Measurements from ENCODE around the gene BCCIP. TPM values are rescaled to one million over a fixed set of nuclear protein-coding genes. Genes with fewer than 3 reads are reported as not detected.

BCCIP gene
- total RNA-seq, 1 experiment from 2014 or later = 102 TPM

DNA sequence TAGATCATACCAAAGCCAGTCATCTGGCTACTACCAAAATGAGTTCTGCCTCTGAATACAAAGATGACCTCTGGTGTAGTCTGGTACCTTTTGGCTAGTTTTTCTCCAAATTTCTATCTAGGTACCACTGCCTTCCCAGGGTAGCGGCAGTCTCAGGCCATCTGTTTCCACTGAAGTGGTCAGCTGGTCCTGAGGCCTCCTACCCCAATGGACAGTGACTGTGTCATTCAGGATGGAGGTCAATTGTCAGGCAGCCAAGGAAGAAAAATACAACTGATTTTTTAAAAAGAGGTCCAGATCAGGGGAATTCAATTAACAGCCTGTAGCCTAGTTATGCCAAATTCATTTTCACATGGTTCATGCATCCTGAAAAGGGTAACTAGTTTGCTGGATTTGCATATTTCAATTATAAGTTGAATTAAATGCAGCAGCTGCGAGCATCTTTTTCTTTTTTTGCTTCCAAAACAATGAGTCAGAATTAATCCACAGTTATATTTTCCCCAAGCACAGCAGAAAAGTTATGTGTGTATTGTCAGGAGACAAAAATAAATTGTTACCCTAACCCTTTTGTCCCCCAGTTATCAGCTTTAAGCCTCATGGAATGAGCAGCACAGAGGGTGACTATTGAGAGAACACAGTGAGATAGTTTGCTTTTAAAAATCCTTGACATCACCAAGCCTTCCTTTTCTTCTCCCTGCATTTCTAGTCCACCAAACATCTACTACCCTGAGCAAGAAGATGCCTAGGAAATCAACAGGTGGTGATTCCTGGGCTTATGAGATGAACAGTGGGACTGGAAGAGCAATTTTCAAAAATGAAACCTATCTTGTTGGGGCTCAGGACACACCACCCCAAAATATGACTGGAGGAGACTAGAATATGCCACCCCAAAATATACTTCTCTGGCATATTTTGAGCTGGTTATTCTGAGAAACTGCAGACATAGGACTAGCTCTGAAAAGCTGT lies 27.7 kb downstream of the BCCIP start:
- no peak overlapping the region for H3K27ac Mint-ChIP-seq
- 0 out of 2 replicates have a peak, but pooled peaks cover 3% of the 10 kb centered on the region for H3K9me3 Mint-ChIP-seq
- no peak overlapping the region for H3K4me3 Mint-ChIP-seq
- POLR2A ChIA-PET = interaction anchor here (0.6 kb wide), 1 partner anchor 59 kb away, joined by 4 read pairs; no protein-coding TSS in a partner anchor
- H3K27me3 Mint-ChIP-seq (ENCODE audit: low read depth) = no peaks in the 10 kb centered on the region
- DNase-seq (ENCODE audit: low spot score) (no peak), ATAC-seq (no peak)
- TF ChIP-seq JAZF1 (CRISPR knock-in tag; IDR thresholded peaks at IDR 0.05) = no peak
- TF ChIP-seq, protein P1, sequence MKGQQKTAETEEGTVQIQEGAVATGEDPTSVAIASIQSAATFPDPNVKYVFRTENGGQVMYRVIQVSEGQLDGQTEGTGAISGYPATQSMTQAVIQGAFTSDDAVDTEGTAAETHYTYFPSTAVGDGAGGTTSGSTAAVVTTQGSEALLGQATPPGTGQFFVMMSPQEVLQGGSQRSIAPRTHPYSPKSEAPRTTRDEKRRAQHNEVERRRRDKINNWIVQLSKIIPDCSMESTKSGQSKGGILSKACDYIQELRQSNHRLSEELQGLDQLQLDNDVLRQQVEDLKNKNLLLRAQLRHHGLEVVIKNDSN (CRISPR knock-in tag; IDR thresholded peaks at IDR 0.05) = no peak
- TF ChIP-seq, protein P2, sequence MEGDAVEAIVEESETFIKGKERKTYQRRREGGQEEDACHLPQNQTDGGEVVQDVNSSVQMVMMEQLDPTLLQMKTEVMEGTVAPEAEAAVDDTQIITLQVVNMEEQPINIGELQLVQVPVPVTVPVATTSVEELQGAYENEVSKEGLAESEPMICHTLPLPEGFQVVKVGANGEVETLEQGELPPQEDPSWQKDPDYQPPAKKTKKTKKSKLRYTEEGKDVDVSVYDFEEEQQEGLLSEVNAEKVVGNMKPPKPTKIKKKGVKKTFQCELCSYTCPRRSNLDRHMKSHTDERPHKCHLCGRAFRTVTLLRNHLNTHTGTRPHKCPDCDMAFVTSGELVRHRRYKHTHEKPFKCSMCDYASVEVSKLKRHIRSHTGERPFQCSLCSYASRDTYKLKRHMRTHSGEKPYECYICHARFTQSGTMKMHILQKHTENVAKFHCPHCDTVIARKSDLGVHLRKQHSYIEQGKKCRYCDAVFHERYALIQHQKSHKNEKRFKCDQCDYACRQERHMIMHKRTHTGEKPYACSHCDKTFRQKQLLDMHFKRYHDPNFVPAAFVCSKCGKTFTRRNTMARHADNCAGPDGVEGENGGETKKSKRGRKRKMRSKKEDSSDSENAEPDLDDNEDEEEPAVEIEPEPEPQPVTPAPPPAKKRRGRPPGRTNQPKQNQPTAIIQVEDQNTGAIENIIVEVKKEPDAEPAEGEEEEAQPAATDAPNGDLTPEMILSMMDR (IDR thresholded peaks at IDR 0.05) = no peak
- H3K36me3 Mint-ChIP-seq = peaks cover 44% of the 10 kb centered on the region
- CTCF ChIA-PET = interaction anchor here (0.7 kb wide), 1 partner anchor 8 kb away, joined by 5 read pairs; no protein-coding TSS in a partner anchor
- H3K4me1 Mint-ChIP-seq = 0 out of 2 replicates have a peak, but pooled peaks cover 2% of the 10 kb centered on the region

DNA sequence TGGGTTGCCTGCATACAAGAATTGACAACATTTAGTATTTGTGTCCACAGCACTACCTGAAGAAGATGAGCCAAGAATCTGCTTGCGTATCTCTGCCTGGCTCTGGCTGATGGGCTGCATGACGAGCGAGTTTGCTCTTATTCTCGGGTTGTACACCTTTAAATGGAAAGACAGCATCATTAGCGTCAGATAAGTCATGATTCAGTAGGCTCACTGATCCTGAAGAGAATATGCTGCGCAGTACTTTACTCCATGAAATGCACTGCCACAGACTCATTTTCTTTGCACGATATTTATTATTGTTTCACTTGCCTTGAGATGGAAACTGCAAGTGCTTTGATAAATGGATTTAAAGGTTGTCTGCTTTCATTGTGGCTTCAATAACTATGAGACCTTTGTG lies 29.1 kb downstream of the BCCIP start:
- no peak for DNase-seq (ENCODE audit: low spot score)
- ChIA-PET CTCF (no interaction called here), POLR2A (interaction anchor here (0.6 kb wide), 1 partner anchor 70 kb away, joined by 3 read pairs; no protein-coding TSS in a partner anchor)
- no peaks in the 10 kb centered on the region for H3K27me3 Mint-ChIP-seq (ENCODE audit: low read depth)
- no peaks in the 10 kb centered on the region for H3K9me3 Mint-ChIP-seq
- peaks cover 35% of the 10 kb centered on the region for H3K36me3 Mint-ChIP-seq
- no peak overlapping the region for H3K27ac Mint-ChIP-seq
- H3K4me1 Mint-ChIP-seq = 0 out of 2 replicates have a peak, but pooled peaks cover 4% of the 10 kb centered on the region
- ATAC-seq = no peak
- no peak overlapping the region for H3K4me3 Mint-ChIP-seq
- TF ChIP-seq JAZF1 (CRISPR knock-in tag; IDR thresholded peaks at IDR 0.05) = no peak
- TF ChIP-seq, protein P3, sequence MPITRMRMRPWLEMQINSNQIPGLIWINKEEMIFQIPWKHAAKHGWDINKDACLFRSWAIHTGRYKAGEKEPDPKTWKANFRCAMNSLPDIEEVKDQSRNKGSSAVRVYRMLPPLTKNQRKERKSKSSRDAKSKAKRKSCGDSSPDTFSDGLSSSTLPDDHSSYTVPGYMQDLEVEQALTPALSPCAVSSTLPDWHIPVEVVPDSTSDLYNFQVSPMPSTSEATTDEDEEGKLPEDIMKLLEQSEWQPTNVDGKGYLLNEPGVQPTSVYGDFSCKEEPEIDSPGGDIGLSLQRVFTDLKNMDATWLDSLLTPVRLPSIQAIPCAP (CRISPR knock-in tag; IDR thresholded peaks at IDR 0.05) = no peak
- TF ChIP-seq, protein P4, sequence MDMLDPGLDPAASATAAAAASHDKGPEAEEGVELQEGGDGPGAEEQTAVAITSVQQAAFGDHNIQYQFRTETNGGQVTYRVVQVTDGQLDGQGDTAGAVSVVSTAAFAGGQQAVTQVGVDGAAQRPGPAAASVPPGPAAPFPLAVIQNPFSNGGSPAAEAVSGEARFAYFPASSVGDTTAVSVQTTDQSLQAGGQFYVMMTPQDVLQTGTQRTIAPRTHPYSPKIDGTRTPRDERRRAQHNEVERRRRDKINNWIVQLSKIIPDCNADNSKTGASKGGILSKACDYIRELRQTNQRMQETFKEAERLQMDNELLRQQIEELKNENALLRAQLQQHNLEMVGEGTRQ (CRISPR knock-in tag; IDR thresholded peaks at IDR 0.05) = no peak
- TF ChIP-seq, protein P5, sequence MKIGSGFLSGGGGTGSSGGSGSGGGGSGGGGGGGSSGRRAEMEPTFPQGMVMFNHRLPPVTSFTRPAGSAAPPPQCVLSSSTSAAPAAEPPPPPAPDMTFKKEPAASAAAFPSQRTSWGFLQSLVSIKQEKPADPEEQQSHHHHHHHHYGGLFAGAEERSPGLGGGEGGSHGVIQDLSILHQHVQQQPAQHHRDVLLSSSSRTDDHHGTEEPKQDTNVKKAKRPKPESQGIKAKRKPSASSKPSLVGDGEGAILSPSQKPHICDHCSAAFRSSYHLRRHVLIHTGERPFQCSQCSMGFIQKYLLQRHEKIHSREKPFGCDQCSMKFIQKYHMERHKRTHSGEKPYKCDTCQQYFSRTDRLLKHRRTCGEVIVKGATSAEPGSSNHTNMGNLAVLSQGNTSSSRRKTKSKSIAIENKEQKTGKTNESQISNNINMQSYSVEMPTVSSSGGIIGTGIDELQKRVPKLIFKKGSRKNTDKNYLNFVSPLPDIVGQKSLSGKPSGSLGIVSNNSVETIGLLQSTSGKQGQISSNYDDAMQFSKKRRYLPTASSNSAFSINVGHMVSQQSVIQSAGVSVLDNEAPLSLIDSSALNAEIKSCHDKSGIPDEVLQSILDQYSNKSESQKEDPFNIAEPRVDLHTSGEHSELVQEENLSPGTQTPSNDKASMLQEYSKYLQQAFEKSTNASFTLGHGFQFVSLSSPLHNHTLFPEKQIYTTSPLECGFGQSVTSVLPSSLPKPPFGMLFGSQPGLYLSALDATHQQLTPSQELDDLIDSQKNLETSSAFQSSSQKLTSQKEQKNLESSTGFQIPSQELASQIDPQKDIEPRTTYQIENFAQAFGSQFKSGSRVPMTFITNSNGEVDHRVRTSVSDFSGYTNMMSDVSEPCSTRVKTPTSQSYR (CRISPR knock-in tag; IDR thresholded peaks at IDR 0.05) = no peak
- TF ChIP-seq NR3C1 (CRISPR knock-in tag; conservative IDR thresholded peaks at IDR 0.05; ENCODE audit: low read depth) = no peak
- TF ChIP-seq RELA (CRISPR knock-in tag; IDR thresholded peaks at IDR 0.05; ENCODE audit: borderline replicate concordance) = no peak
- TF ChIP-seq, protein P1 (CRISPR knock-in tag; IDR thresholded peaks at IDR 0.05) = no peak
- TF ChIP-seq, protein P6, sequence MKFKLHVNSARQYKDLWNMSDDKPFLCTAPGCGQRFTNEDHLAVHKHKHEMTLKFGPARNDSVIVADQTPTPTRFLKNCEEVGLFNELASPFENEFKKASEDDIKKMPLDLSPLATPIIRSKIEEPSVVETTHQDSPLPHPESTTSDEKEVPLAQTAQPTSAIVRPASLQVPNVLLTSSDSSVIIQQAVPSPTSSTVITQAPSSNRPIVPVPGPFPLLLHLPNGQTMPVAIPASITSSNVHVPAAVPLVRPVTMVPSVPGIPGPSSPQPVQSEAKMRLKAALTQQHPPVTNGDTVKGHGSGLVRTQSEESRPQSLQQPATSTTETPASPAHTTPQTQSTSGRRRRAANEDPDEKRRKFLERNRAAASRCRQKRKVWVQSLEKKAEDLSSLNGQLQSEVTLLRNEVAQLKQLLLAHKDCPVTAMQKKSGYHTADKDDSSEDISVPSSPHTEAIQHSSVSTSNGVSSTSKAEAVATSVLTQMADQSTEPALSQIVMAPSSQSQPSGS (CRISPR knock-in tag; IDR thresholded peaks at IDR 0.05; ENCODE audit: borderline replicate concordance, low read depth) = no peak
- no peak for TF ChIP-seq FOXP1 (CRISPR knock-in tag; IDR thresholded peaks at IDR 0.05; ENCODE audit: borderline replicate concordance)
- no peak for TF ChIP-seq SMAD3 (CRISPR knock-in tag; IDR thresholded peaks at IDR 0.05; ENCODE audit: borderline replicate concordance)
- no peak for TF ChIP-seq JUN (CRISPR knock-in tag; IDR thresholded peaks at IDR 0.05)
- TF ChIP-seq SMAD4 (CRISPR knock-in tag; IDR thresholded peaks at IDR 0.05) = no peak
- TF ChIP-seq, protein P2 (IDR thresholded peaks at IDR 0.05) = no peak
- TF ChIP-seq, protein P7, sequence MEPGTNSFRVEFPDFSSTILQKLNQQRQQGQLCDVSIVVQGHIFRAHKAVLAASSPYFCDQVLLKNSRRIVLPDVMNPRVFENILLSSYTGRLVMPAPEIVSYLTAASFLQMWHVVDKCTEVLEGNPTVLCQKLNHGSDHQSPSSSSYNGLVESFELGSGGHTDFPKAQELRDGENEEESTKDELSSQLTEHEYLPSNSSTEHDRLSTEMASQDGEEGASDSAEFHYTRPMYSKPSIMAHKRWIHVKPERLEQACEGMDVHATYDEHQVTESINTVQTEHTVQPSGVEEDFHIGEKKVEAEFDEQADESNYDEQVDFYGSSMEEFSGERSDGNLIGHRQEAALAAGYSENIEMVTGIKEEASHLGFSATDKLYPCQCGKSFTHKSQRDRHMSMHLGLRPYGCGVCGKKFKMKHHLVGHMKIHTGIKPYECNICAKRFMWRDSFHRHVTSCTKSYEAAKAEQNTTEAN (CRISPR knock-in tag; IDR thresholded peaks at IDR 0.05) = no peak
- no peak for TF ChIP-seq ZNF232 (CRISPR knock-in tag; IDR thresholded peaks at IDR 0.05)
- TF ChIP-seq, protein P8, sequence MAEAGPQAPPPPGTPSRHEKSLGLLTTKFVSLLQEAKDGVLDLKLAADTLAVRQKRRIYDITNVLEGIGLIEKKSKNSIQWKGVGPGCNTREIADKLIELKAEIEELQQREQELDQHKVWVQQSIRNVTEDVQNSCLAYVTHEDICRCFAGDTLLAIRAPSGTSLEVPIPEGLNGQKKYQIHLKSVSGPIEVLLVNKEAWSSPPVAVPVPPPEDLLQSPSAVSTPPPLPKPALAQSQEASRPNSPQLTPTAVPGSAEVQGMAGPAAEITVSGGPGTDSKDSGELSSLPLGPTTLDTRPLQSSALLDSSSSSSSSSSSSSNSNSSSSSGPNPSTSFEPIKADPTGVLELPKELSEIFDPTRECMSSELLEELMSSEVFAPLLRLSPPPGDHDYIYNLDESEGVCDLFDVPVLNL (CRISPR knock-in tag; IDR thresholded peaks at IDR 0.05; ENCODE audit: borderline replicate concordance, low read depth) = no peak

Measured in WTC11 (cell line).